Activated CD4-positive, alpha-beta T cell treated with anti-CD3 and anti-CD28 coated beads, Interleukin-2, amount 50 U/mL, for 4 hours (primary cell): ENCODE results near the gene PLEKHA6.

Experiments
- DNase-seq, 2 experiments: peaks; one replicate each; pipeline ENCODE4 v3.0.0-alpha.2; 2020

PLEKHA6 gene

GRCh38 chr1:204377800-204378668 lies 18.3 kb upstream of the PLEKHA6 start:
- peak; percentile 38 to 40 for DNase-seq

- DNase-seq, result no peak
Observed at GRCh38 chr1:204376919-204377799, 17.4 kb upstream of the PLEKHA6 start.

- no peak for DNase-seq
Observed at GRCh38 chr1:204376465-204376864, 16.7 kb upstream of the PLEKHA6 start.

- DNase-seq, result no peak
Observed at GRCh38 chr1:204373911-204374310, 14.2 kb upstream of the PLEKHA6 start.

- no peak for DNase-seq
Observed at GRCh38 chr1:204370176-204370575, 10.4 kb upstream of the PLEKHA6 start.

- no peak for DNase-seq
Observed at GRCh38 chr1:204368996-204369726, 9.4 kb upstream of the PLEKHA6 start.

- DNase-seq, result no peak
Observed at GRCh38 chr1:204367956-204368355, 8.2 kb upstream of the PLEKHA6 start.

GRCh38 chr1:204367193-204367858 lies 7.6 kb upstream of the PLEKHA6 start:
- no peak for DNase-seq

- DNase-seq, result no peak
Observed at GRCh38 chr1:204366759-204367158, 7.0 kb upstream of the PLEKHA6 start.

DNA sequence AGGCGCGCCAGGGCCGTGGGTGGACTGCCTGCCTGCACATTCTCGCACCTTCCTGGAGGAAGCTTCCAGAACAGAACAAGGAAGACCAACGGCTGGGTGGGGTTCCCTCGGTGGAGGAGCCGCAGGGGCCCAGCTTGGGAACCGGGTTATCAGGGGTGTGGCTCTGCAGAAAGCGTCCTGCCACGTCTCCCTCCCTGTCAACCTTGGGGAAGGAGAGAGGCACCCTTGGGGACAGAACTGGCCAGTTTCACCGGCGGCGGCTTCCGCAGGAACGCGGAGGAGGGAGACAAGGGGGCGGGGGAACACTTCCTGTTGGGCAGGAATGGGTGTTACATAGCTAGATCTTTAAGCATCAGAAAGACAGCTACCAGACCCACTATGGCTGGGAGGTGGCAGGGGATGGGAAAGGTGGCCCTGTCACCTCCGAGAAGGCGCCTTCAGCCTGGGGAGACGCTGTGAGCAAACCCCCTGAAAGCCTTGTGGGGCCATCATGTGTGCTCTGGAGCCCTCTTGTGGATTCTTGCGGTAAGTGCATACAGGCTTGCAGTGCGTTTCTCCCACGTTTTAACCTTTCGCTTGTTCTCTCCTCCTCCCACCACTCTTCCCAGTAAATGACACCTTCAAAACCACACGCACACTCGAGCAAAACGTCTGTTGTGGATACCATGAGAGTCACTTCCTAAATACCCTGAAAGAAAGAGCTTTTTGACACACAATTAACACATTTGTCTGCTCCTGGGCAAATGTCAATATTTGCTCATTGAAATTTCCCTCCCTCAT lies 3.8 kb upstream of the PLEKHA6 start:
- DNase-seq, result peak; percentile 68 to 71

DNA sequence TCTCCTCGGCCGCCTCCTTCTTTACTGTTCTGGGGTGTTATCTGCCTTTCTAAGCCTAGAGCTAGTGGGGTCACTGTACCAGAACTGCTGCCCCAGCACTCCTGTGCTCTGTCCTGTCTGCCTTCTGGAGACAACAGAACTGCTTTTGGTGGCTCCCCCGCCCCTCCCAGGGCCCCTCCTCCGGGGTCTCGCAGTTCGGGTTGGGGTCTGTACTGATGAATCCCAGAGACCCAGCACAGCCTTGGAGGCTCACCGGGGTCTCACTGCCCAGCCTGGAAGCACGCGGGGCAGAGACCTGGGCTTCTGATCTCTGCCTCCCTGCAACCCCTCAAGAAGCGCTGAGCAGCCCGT lies 3.2 kb upstream of the PLEKHA6 start:
- DNase-seq, result no peak

DNA sequence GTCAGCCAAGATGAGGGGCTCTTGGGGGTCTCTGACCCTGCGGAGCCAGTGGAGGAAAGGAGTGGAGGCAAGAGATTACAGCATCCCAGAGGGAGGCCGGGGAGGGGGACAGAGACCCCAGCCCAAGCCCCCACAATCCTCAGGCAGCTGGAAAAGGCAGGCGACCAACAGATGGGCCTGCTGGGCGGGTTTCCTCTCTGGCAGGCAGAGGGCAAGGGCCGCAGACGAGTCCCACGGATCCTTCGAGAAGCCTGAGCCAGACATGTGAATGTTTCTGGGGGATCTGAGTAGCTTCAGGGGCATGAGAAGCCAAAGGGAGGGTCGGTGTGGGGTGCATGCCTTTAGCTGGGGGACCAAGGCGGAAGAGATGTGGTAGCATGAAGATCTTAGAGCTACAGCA lies 2.1 kb upstream of the PLEKHA6 start:
- DNase-seq, result no peak

DNA sequence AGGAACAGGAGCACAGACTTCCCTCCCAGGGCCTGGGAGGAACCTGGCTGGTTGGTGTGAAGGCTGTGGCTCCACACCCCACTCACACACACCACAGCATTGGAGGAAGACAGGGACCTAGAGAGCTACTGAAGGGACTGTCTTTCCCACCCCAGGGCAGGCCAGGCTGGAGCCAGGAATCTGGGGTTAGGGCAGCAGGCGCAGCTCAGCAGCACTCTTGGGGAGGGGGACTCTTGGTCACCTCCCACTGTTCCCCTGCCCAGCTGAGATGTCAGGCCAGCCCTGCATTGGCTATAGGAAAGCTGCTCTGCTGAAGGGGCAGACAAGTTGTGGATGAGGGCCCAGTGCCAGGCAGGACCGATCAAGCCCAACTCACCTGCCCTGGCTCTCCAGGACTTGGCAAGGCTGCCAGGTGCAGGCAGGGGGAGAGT lies 1.6 kb upstream of the PLEKHA6 start:
- no peak for DNase-seq

- DNase-seq, result no peak
Observed at GRCh38 chr1:204360314-204360713, 585 bp upstream of the PLEKHA6 start.

DNA sequence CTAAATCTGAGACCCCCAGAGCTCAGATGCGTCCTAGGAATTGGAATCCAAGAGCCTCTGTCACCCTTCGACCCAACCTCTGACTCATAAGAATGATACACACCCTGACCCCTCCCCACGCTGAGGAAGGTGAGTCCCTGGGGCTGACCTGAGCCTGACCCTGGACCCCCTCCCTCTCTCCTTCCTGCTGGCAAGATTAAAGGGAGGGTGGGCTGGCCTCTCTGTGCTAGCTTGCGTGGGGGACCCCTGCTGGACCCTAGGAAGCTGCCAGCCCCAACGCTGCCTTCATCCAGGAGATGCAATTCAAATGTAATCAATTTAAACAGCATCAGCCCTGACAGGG lies 627 bp downstream of the PLEKHA6 start:
- no peak for DNase-seq

- no peak for DNase-seq
Observed at GRCh38 chr1:204358605-204359004, 1.1 kb downstream of the PLEKHA6 start.

GRCh38 chr1:204357551-204358490 lies 1.9 kb downstream of the PLEKHA6 start:
- no peak for DNase-seq

DNA sequence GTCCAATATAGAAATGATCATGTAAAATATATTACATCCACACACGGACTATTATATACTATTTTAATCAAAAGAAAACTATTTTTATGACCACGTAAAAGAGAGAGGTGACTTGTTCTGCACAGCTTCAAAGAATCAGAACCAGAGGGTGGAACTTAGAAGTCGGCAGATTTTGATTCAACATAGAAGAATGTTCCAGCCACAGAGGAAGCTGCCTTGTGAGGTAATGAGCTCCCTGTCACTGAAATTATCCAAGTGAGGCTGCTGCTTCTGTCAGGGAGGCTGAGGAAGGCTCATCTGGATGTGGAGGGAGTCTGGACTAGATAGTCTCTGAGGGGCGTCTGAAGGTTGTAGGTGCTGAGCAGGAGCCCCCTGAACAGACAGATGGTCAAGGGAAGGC lies 2.7 kb downstream of the PLEKHA6 start:
- no peak for DNase-seq

DNA sequence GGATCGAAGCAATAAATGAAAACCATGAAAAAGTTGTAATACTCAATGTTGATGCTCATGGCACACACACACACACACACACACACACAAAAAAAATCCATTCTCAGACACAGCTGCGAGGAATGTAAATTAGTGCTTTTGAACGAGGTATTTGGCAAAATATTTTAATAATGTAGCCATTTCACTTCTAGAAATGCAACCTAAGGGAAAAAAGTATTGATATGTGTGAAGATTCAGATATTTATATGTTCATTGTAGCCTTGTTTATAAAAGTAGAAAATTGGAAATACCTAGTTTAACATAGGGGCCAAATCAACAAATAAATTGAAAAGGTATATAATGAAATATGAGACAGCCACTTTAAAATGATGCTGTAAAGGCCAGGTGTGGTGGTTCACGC lies 3.8 kb downstream of the PLEKHA6 start:
- DNase-seq, result no peak

DNA sequence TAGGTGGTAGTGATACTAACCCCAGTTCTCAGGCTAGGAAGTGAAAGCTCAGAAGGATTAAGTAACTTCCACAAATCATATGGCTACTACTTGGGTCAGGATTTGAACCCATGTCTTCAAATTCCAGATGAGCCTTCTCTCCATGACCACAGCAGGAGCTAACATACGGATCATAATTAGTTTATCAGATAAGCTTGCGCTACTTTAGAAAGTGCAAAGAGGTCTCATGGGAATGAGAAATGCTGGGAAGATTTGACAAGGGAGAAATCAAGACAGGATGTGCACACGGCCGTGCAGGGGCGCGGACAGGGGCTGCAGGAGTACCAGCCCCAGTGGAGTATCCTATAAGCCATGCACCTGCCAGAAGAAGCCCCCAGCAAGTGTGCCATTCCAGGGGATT lies 5.2 kb downstream of the PLEKHA6 start:
- no peak for DNase-seq
